Fibroblast of lung (primary cell): ENCODE results near the gene SAFB2.

ENCODE experiments used
- EZH2 ChIP-seq: IDR thresholded peaks from 2 replicates; pipeline ENCODE4 v1.5.1; 2012; ENCODE audit warnings: low read length, control low read depth, mild to moderate bottlenecking; ENCODE audit errors: missing control alignments
- TF ChIP-seq, protein P1 (sequence below), 2 donors: IDR thresholded peaks in 1 of 2; conservative IDR thresholded peaks in 1 of 2; 1 replicate in 1 of 2; 2 replicates in 1 of 2; pipeline ENCODE4 v1.5.1; 2011 to 2012; ENCODE audit warnings: low read length in 2 of 2, control low read depth in 1 of 2, inconsistent platforms in 1 of 2, low read depth in 1 of 2, mild to moderate bottlenecking in 1 of 2

- TF ChIP-seq, protein P1, sequence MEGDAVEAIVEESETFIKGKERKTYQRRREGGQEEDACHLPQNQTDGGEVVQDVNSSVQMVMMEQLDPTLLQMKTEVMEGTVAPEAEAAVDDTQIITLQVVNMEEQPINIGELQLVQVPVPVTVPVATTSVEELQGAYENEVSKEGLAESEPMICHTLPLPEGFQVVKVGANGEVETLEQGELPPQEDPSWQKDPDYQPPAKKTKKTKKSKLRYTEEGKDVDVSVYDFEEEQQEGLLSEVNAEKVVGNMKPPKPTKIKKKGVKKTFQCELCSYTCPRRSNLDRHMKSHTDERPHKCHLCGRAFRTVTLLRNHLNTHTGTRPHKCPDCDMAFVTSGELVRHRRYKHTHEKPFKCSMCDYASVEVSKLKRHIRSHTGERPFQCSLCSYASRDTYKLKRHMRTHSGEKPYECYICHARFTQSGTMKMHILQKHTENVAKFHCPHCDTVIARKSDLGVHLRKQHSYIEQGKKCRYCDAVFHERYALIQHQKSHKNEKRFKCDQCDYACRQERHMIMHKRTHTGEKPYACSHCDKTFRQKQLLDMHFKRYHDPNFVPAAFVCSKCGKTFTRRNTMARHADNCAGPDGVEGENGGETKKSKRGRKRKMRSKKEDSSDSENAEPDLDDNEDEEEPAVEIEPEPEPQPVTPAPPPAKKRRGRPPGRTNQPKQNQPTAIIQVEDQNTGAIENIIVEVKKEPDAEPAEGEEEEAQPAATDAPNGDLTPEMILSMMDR (conservative IDR thresholded peaks at IDR 0.05 in 1 of 2, IDR thresholded peaks at IDR 0.05 in 1 of 2; ENCODE audit: low read depth in 1 of 2, low read length in 2 of 2): no peak
- no peak for TF ChIP-seq EZH2
These were observed 6.4 kb upstream of the SAFB2 start for GRCh38 chr19:5628919-5629481.
